ENCODE results near the gene SGMS1.
"Not testable (repeated sequence)": the region's sequence is repeated elsewhere in the genome, so short reads cannot be mapped to it uniquely, and the experiment has no call there.

Gene SGMS1

GRCh38 chr10:50582046-50582445, 41.7 kb downstream of the SGMS1 start:
- DNase-seq (ENCODE audit: low read depth in 2 of 2), result no peak

DNA sequence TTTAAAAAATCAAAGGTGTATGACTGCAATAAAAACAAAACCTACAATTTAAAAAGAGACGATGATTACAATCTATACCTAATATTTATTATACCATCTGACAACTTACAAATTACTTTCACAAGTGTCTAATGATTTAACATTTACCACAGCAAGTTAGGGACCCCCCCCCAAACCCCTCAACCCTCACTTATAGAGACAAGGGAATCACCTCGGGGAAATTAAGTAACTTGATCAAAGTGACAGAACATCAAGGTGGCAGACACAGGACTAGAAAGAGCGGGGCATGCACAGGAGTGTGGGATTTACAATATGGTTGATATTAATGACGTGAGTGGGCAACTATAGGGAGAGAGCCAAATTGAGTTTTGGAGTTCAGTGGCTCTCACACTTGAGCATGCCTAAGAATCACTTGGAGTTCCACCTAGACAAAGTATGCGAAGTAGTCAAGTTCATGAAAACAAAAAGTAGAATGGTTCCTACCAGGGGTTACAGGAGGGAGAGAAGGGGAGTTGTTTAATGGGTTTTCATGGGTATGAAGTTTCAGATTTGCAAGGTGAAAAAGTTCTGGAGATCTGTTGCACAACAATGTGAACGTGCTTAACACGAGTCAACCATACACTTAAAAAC, 43.4 kb downstream of the SGMS1 start:
- DNase-seq (ENCODE audit: low read depth in 2 of 2), result no peak

DNA sequence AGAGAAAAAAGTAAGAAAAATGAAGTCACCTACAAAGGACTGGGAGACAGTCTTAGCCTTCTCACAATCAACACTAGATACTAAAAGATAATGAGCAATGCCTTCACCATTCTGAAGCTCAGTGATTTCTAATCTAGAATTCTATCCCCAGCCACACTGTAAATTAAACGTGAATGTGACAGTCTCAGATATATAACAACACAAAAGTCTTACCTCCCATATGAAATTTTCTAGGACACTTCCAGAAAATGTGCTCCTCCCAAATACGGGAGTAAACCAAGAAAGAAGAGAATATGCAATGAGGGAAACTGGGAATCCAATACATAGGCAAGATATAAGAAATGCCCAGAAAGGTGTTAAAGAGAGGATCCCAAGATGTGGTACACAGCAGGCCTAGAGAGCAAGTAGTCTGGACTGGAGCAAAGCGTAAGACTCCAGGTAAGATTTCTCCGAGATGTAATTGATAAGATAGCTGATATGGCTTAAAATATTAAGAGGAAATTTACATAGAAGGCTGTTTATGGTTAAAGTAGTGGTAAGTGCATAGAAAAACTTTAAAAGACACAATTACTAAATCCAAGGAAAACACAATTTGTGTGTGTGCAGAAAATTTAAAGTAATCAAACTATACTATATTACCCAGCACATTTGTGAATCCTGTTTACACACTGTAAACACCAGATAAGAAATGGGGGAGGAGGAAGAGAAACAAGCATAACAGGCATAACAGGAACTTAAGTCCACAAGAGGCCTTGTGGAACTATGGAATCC, 44.1 kb downstream of the SGMS1 start:
- DNase-seq (ENCODE audit: low read depth in 2 of 2), result no peak

- no peak for DNase-seq (ENCODE audit: low read depth in 2 of 2)
These were observed 44.8 kb downstream of the SGMS1 start for GRCh38 chr10:50578949-50579348.

- DNase-seq (ENCODE audit: low read depth in 2 of 2), result no peak
These were observed 45.9 kb downstream of the SGMS1 start for GRCh38 chr10:50577681-50578350.

DNA sequence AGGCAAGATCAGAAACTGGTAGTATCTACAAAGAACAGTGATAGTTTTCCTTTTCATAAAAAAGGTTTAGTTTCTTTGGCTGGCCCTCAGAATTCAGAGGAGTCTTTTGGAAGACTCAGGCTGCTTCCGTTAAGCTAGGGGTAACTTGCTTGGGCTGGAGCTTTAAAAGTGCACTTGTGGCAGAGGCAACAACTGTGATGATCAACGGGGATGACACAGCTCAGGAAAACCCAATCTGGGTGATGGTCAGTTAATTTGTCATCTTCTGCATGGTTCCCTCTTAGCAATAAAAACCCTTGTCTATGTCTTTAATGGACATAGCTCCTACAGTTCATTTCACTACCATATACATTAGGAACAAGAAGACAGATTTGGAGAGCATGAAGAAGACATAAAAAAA, 46.7 kb downstream of the SGMS1 start:
- DNase-seq (ENCODE audit: low read depth in 2 of 2), result no peak

GRCh38 chr10:50576245-50576815, 47.4 kb downstream of the SGMS1 start:
- DNase-seq (ENCODE audit: low read depth in 2 of 2), result no peak

- no peak for DNase-seq (ENCODE audit: low read depth in 2 of 2)
These were observed 48.1 kb downstream of the SGMS1 start for GRCh38 chr10:50575477-50576244.

DNA sequence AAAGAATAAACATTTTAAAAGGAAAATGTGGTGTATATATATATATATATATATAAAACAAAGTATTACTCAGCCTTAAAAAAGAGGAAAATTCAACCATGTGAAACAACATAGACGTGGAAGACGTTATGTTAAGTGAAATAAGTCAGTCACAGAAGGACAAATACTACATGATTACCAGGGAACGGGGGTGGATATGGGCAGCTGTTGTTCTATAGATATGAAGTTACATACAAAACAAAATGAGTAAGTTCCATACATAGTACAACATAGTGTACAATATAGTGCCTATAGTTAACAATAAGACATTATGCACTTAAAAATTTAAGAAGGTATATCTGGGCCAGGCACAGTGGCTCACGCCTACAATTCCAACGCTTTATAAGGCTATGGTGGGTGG, 48.8 kb downstream of the SGMS1 start:
- DNase-seq (ENCODE audit: low read depth in 2 of 2), result no peak

GRCh38 chr10:50574305-50574704, 49.5 kb downstream of the SGMS1 start:
- no peak for DNase-seq (ENCODE audit: low read depth in 2 of 2)

GRCh38 chr10:50572017-50572491, 51.7 kb downstream of the SGMS1 start:
- no peak for DNase-seq (ENCODE audit: low read depth in 2 of 2)

DNA sequence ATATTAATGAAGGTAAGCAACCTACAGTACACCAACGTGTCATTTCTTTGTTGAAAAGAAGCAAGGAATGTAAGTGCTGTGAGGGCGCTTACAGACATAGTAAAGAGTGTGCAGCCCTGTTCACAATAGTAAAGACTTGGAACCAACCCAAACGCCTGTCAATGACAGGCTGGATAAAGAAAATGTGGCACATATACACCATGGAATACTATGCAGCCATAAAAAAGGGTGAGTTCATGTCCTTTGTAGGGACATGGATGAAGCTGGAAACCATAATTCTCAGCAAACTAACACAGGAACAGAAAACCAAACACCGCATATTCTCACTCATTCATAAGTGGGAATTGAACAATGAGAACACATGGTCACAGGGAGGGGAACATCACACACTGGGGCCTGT, 55.0 kb downstream of the SGMS1 start:
- not testable (repeated sequence) for DNase-seq (ENCODE audit: low read depth in 2 of 2)

- no peak for DNase-seq (ENCODE audit: low read depth in 2 of 2)
These were observed 56.4 kb downstream of the SGMS1 start for GRCh38 chr10:50567384-50567783.

DNA sequence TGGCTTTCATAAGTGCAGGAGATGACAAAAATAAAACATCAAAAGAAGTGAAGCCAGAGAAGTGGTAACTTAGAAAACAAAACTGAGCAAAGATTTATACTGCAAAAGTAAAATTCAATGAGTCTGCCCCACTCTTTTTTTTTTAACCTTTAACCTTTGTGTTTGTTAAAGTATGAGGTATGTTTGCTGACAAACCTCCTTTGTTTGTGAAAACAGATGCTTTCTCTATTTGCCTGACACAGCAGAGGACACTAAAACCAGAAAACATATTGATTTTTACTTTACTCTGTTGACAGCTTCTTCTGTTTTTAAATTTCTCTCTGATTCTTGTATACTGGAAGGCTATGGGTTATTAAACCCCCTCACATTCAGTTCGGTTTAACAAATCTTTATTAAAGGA, 57.6 kb downstream of the SGMS1 start:
- no peak for DNase-seq (ENCODE audit: low read depth in 2 of 2)

- DNase-seq (ENCODE audit: low read depth in 2 of 2), result no peak
These were observed 58.3 kb downstream of the SGMS1 start for GRCh38 chr10:50565301-50566083.

- no peak for DNase-seq (ENCODE audit: low read depth in 2 of 2)
These were observed 59.9 kb downstream of the SGMS1 start for GRCh38 chr10:50563906-50564305.

DNA sequence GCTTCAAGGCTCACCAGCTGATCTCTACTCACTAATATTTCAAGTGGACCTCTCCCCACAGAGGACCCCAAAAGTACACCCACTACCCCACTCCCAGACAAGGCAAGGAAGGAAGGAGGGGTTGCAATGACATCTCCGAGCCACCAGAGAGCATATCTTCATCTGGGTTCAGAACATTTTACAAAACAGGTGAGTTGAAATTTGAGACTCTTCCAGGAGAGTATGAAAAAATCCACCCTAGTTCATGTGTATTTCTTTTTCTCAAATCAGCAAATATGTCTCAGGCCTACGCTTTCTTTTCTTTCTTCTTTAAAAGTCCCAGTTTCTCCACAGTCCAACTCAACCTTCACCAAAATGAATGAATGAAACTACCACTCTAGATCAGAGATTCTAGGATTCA, 61.9 kb downstream of the SGMS1 start:
- no peak for DNase-seq (ENCODE audit: low read depth in 2 of 2)

- no peak for DNase-seq (ENCODE audit: low read depth in 2 of 2)
These were observed 62.5 kb downstream of the SGMS1 start for GRCh38 chr10:50561266-50561665.

DNA sequence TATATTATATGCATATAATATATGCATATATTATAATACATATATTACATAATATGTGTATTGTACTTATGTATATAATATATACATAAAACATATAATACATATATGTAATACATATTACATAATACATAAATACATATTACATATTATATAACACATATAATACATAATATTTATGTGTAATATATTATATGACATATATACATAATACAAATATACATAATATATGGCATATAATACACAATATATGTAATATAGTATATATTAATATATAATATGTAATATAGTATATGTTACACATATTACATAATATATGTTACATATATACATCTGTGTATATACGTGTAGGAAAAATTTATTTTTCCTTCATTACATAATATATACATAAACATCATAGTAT, 63.4 kb downstream of the SGMS1 start:
- no peak for DNase-seq (ENCODE audit: low read depth in 2 of 2)

- DNase-seq (ENCODE audit: low read depth in 2 of 2), result no peak
These were observed 65.4 kb downstream of the SGMS1 start for GRCh38 chr10:50558371-50558770.

DNA sequence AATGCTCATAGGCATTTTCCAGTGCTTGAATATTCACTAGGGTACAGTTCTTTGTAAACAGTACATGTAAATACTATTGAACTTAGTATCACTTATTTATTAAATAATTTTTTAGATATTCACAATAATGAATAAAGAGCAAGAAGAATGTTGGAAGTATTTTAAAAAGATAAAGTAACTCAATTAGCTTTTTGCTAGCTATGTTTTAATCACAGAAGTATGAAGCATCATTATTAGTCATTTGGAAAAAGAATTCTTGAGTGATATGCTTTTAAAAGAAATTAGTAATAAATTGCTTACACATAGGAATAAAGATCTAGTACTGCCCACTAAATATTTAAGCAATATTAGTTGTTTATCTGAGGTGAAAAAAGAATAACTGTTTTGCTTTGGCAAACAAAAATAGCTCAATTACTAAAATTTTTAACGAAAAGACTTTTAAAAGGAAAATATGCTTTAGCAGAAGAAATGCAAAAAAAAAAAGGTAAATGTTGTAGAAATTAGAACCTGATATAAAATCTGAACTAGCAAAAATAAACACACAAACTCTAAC, 66.5 kb downstream of the SGMS1 start:
- no peak for DNase-seq (ENCODE audit: low read depth in 2 of 2)
